Measurements from ENCODE around the gene POC1A. TPM values are rescaled to one million over a fixed set of nuclear protein-coding genes. Genes with fewer than 3 reads are reported as not detected.

POC1A gene
- total RNA-seq, 2 experiments from 2014 or later = 0.22 to 0.39 TPM

- peaks cover 12% of the 10 kb centered on the region for H3K4me1 ChIP-seq (ENCODE audit: insufficient read depth, low read length)
- no peaks in the 10 kb centered on the region for H3K36me3 Mint-ChIP-seq (ENCODE audit: low read depth)
- CTCF ChIA-PET = no interaction called here
- DNase-seq (no peak), ATAC-seq (ENCODE audit: poor library complexity) (no peak)
- no peaks in the 10 kb centered on the region for H3K27me3 ChIP-seq (ENCODE audit: control insufficient read depth in 1 of 2, insufficient read depth in 2 of 2, low read length in 2 of 2)
- intact Hi-C loops (cut with DNase I, micrococcal nuclease) = loop anchor here in 1 of 2 experiments (2.0 to 10.0 kb wide), 2 partner anchors 203 to 641 kb away; partner anchors contain the start of genes DCAF1 and PARP3
- no peak for TF ChIP-seq CTCF (IDR thresholded peaks at IDR 0.05)
- POLR2A ChIA-PET = no interaction called here
- H3K4me3 Mint-ChIP-seq = no peak overlapping the region
- H3K4me1 Mint-ChIP-seq (ENCODE audit: low read depth) = peaks cover 8% of the 10 kb centered on the region
- H3K27ac ChIP-seq (ENCODE audit: low read depth in 1 of 2, low read length in 2 of 2) = no peak overlapping the region
- no peak overlapping the region for H3K27ac Mint-ChIP-seq
- H3K4me3 ChIP-seq (ENCODE audit: low read length) = no peak overlapping the region
- no peaks in the 10 kb centered on the region for H3K36me3 ChIP-seq (ENCODE audit: insufficient read depth, low read length)
- no peaks in the 10 kb centered on the region for H3K27me3 Mint-ChIP-seq
- no peaks in the 10 kb centered on the region for H3K9me3 ChIP-seq (ENCODE audit: control insufficient read depth in 1 of 2, insufficient read depth in 1 of 2, low read length in 2 of 2)
- no peaks in the 10 kb centered on the region for H3K9me3 Mint-ChIP-seq
Measured at GRCh38 chr3:52145736-52146110, 8.5 kb downstream of the POC1A start.

GRCh38 chr3:52144796-52145735 is 9.2 kb downstream of the POC1A start:
- no peaks in the 10 kb centered on the region for H3K36me3 Mint-ChIP-seq (ENCODE audit: low read depth)
- DNase-seq = no peak
- no peak overlapping the region for H3K27ac ChIP-seq (ENCODE audit: low read depth in 1 of 2, low read length in 2 of 2)
- H3K36me3 ChIP-seq (ENCODE audit: insufficient read depth, low read length) = no peaks in the 10 kb centered on the region
- no peak overlapping the region for H3K4me3 Mint-ChIP-seq
- H3K4me1 Mint-ChIP-seq (ENCODE audit: low read depth) = peaks cover 8% of the 10 kb centered on the region
- no peak overlapping the region for H3K4me3 ChIP-seq (ENCODE audit: low read length)
- peaks cover 12% of the 10 kb centered on the region for H3K4me1 ChIP-seq (ENCODE audit: insufficient read depth, low read length)
- H3K9me3 ChIP-seq (ENCODE audit: control insufficient read depth in 1 of 2, insufficient read depth in 1 of 2, low read length in 2 of 2) = no peaks in the 10 kb centered on the region
- ChIA-PET CTCF (interaction anchor here (0.6 to 3.7 kb wide), 6 partner anchors 22 to 188 kb away, joined by 3 to 25 read pairs (median 4); partner anchors contain the start of genes DUSP7 and RPL29), POLR2A (no interaction called here)
- no peak for ATAC-seq (ENCODE audit: poor library complexity)
- no peaks in the 10 kb centered on the region for H3K27me3 Mint-ChIP-seq
- no peak for TF ChIP-seq CTCF (IDR thresholded peaks at IDR 0.05)
- intact Hi-C loops (cut with DNase I, micrococcal nuclease) = loop anchor here (1.0 to 10.0 kb wide), 5 partner anchors 22 to 640 kb away; partner anchors contain the start of genes PARP3 (in 2 of the 2) and DCAF1 (in 1 of the 2)
- H3K27me3 ChIP-seq (ENCODE audit: control insufficient read depth in 1 of 2, insufficient read depth in 2 of 2, low read length in 2 of 2) = no peaks in the 10 kb centered on the region
- H3K27ac Mint-ChIP-seq = no peak overlapping the region
- no peaks in the 10 kb centered on the region for H3K9me3 Mint-ChIP-seq

- H3K27ac Mint-ChIP-seq = no peak overlapping the region
- no peaks in the 10 kb centered on the region for H3K9me3 ChIP-seq (ENCODE audit: control insufficient read depth in 1 of 2, insufficient read depth in 1 of 2, low read length in 2 of 2)
- TF ChIP-seq CTCF (IDR thresholded peaks at IDR 0.05) = peak; percentile 92
- peaks cover 8% of the 10 kb centered on the region for H3K4me1 Mint-ChIP-seq (ENCODE audit: low read depth)
- H3K4me3 Mint-ChIP-seq = no peak overlapping the region
- intact Hi-C loops (cut with DNase I, micrococcal nuclease) = loop anchor here (1.0 to 10.0 kb wide), 5 partner anchors 21 to 639 kb away; partner anchors contain the start of genes PARP3 (in 2 of the 2) and DCAF1 (in 1 of the 2)
- no peak overlapping the region for H3K27ac ChIP-seq (ENCODE audit: low read depth in 1 of 2, low read length in 2 of 2)
- ATAC-seq (ENCODE audit: poor library complexity) (peak; percentile 100), DNase-seq (peak; percentile 79 to 93 (median 87))
- H3K9me3 Mint-ChIP-seq = no peaks in the 10 kb centered on the region
- CTCF ChIA-PET = interaction anchor here (1.0 to 3.7 kb wide), 5 partner anchors 21 to 148 kb away, joined by 3 to 25 read pairs (median 4); partner anchors contain the start of genes DUSP7 and RPL29
- H3K4me3 ChIP-seq (ENCODE audit: low read length) = no peak overlapping the region
- peaks cover 12% of the 10 kb centered on the region for H3K4me1 ChIP-seq (ENCODE audit: insufficient read depth, low read length)
- POLR2A ChIA-PET = no interaction called here
- H3K27me3 Mint-ChIP-seq = no peaks in the 10 kb centered on the region
- H3K36me3 ChIP-seq (ENCODE audit: insufficient read depth, low read length) = no peaks in the 10 kb centered on the region
- no peaks in the 10 kb centered on the region for H3K27me3 ChIP-seq (ENCODE audit: control insufficient read depth in 1 of 2, insufficient read depth in 2 of 2, low read length in 2 of 2)
- no peaks in the 10 kb centered on the region for H3K36me3 Mint-ChIP-seq (ENCODE audit: low read depth)
Measured at GRCh38 chr3:52144034-52144795, 10.0 kb downstream of the POC1A start.

Data from CD4-positive, alpha-beta T cell (primary cell).